HepG2 (cell line): ENCODE data around the gene JMJD4. TPM values are rescaled to one million over a fixed set of nuclear protein-coding genes. Genes with fewer than 3 reads are reported as not detected.
"Not testable (repeated sequence)": the region's sequence is repeated elsewhere in the genome, so short reads cannot be mapped to it uniquely, and the experiment has no call there.

Experiments used
- ATAC-seq: fragments of 200-7000 bp; cut with Tn5 transposase; 3 replicates; pipeline ENCODE4 v1.9.1; 2020; ENCODE audit warnings: mild to moderate bottlenecking, moderate library complexity
- BruUV-seq: library from RNA; stranded (reverse); fragments of 400-500 nt; replicated peaks from 2 replicates; lab custom pipeline; 2021; lab: Mats Ljungman, UMichigan
- CTCF ChIA-PET: fragments of 300-600 bp; formaldehyde crosslinking; extraction: SDS; loops from one replicate; lab custom pipeline; 2021; ENCODE audit warnings: low total read pairs, inconsistent platforms, low intra/inter-chr PET ratio; lab: Yijun Ruan, JAX
- POLR2A ChIA-PET: fragments of 350-600 bp; sonication (Branson Sonifier 250); formaldehyde crosslinking; loops from one replicate; lab custom pipeline; 2020; ENCODE audit warnings: antibody characterized with exemption, inconsistent platforms; lab: Yijun Ruan, JAX
- DNase-seq: peaks from one replicate; pipeline ENCODE4 v3.0.0-alpha.2; 2015; ENCODE audit warnings: low spot score
- FAIRE-seq: peaks from 3 replicates; lab custom pipeline; 2011; peaks lifted over from hg19 to GRCh38; lab: Jason Lieb, UNC
- H2AFZ ChIP-seq: one replicate; pipeline ENCODE4 v1.6.1; 2011; ENCODE audit warnings: low read length, inconsistent platforms
- H3K27ac ChIP-seq: fragments of 300-600 bp; 3 replicates; pipeline ENCODE4 v1.8.0; 2011; ENCODE audit warnings: mixed run types, mild to moderate bottlenecking, mixed read lengths, low read length, inconsistent platforms; ENCODE audit not compliant: insufficient read depth; ENCODE audit errors: extremely low read length
- H3K27me3 ChIP-seq, 2 experiments: fragments of 200-600 bp in 1 of 2; 2 replicates in 1 of 2; 3 replicates in 1 of 2; pipeline versions ENCODE4 v1.6.0 to v1.8.0; 2011; ENCODE audit warnings: low read length in 2 of 2, mild to moderate bottlenecking in 2 of 2, moderate library complexity in 2 of 2, inconsistent platforms in 1 of 2; ENCODE audit not compliant: insufficient read depth in 2 of 2, control insufficient read depth in 1 of 2
- H3K36me3 ChIP-seq, 2 experiments: fragments of 200-600 bp in 1 of 2; replicated peaks in 1 of 2; 2 replicates in 1 of 2; 3 replicates in 1 of 2; pipeline versions ENCODE4 v1.5.1 to v1.8.0; 2011; ENCODE audit warnings: low read length in 2 of 2, inconsistent platforms in 1 of 2; ENCODE audit not compliant: insufficient read depth in 2 of 2, control insufficient read depth in 1 of 2
- H3K4me1 ChIP-seq: 2 replicates; pipeline ENCODE4 v1.5.1; 2012; ENCODE audit warnings: low read length, inconsistent platforms; ENCODE audit not compliant: insufficient read depth
- H3K4me2 ChIP-seq: 2 replicates; pipeline ENCODE4 v1.6.0; 2011; ENCODE audit warnings: low read depth, low read length, inconsistent platforms
- H3K4me3 ChIP-seq, 3 experiments: fragments of 200-600 bp in 1 of 3; sonication (generic), shearing (Covaris generic) in 1 of 3; replicated peaks in 1 of 3; 2 replicates each; pipeline ENCODE4 v1.5.1; 2011 to 2016; ENCODE audit warnings: low read length in 3 of 3, inconsistent platforms in 2 of 3, low read depth in 2 of 3, mild to moderate bottlenecking in 2 of 3, control low read depth in 1 of 3, mixed read lengths in 1 of 3; ENCODE audit not compliant: insufficient read depth in 1 of 3
- H3K79me2 ChIP-seq: one replicate; pipeline ENCODE4 v1.6.1; 2011; ENCODE audit warnings: low read length, inconsistent platforms; ENCODE audit not compliant: insufficient read depth
- H3K9ac ChIP-seq: 2 replicates; pipeline ENCODE4 v1.6.0; 2011; ENCODE audit warnings: mild to moderate bottlenecking, low read depth, low read length, inconsistent platforms; ENCODE audit not compliant: insufficient read depth
- H3K9me3 ChIP-seq: 2 replicates; pipeline ENCODE4 v1.5.1; 2012; ENCODE audit warnings: mild to moderate bottlenecking, low read length
- H4K20me1 ChIP-seq: 2 replicates; pipeline ENCODE4 v1.6.0; 2011; ENCODE audit warnings: inconsistent platforms, mild to moderate bottlenecking, low read length, moderate library complexity; ENCODE audit not compliant: insufficient read depth
- FOXA1 ChIP-seq, 2 experiments: fragments of 450-650 bp in 1 of 2; sonication (generic) in 1 of 2; formaldehyde crosslinking in 1 of 2; IDR thresholded peaks; 2 replicates each; pipeline versions ENCODE4 v1.4.0 to v1.6.1; 2016 to 2020; ENCODE audit warnings: missing genetic modification reagents in 1 of 2
- SMC3 ChIP-seq: IDR thresholded peaks from 2 replicates; pipeline ENCODE4 v1.6.1; 2011; ENCODE audit warnings: low read length, improper control_type of control experiment
- ZNF616 ChIP-seq: sonication (generic); formaldehyde crosslinking; IDR thresholded peaks from 2 replicates; pipeline ENCODE4 v1.5.0; 2020; ENCODE audit warnings: low read depth, mild to moderate bottlenecking, missing genetic modification reagents
- ZSCAN21 ChIP-seq: sonication (generic); formaldehyde crosslinking; IDR thresholded peaks from 2 replicates; pipeline ENCODE4 v1.8.0; 2022; ENCODE audit warnings: mild to moderate bottlenecking, missing genetic modification reagents, moderate library complexity, borderline replicate concordance
- WGBS: methylation state at CpG from one replicate; pipeline ENCODE4 v1.1.6; 2017; ENCODE audit warnings: low lambda C conversion rate; 5-methylcytosine and 5-hydroxymethylcytosine counted together
- in situ Hi-C: cut with HindIII; loops from 2 replicates; pipeline ENCODE4 v1.10.0; 2017; ENCODE audit warnings: low pct_unique_long_range_greater_than_20kb; ENCODE audit not compliant: extremely low pct_ligation_motif_present
- intact Hi-C: fragments of 100-400 bp; cut with micrococcal nuclease; formaldehyde crosslinking; loops from one replicate; pipeline ENCODE4 v1.10.0; 2022; ENCODE audit not compliant: unreplicated experiment
- polyA plus RNA-seq, 8 experiments: library from polyadenylated mRNA; depleted of rRNA in 3 of 8; stranded (reverse) in 7 of 8; unstranded in 1 of 8; fragments of >200 nt; fragmentation: Illumina TruSeq in 4 of 8; extraction: Trizol in 4 of 8; gene quantifications; 2 replicates each; pipeline versions ENCODE4 v1.2.1 to v1.2.3, GENCODE V29; 2011 to 2016; ENCODE audit warnings: low read depth in 4 of 8, missing spikeins in 1 of 8, mixed read lengths in 1 of 8; ENCODE audit not compliant: insufficient read depth in 1 of 8
- total RNA-seq, 5 experiments: library from RNA; depleted of rRNA; stranded (reverse); fragments of >200 nt; fragmentation: Illumina TruSeq; extraction: Trizol; gene quantifications; 2 replicates each; pipeline ENCODE4 v1.2.3, GENCODE V29; 2016; ENCODE audit warnings: low read depth in 1 of 5
- TF ChIP-seq, protein P1 (sequence below): sonication (generic); formaldehyde crosslinking; IDR thresholded peaks from 2 replicates; pipeline ENCODE4 v1.5.0; 2020; ENCODE audit warnings: missing genetic modification reagents
- TF ChIP-seq, protein P2 (sequence below): IDR thresholded peaks from 2 replicates; pipeline ENCODE4 v1.4.0; 2020; ENCODE audit warnings: mild to moderate bottlenecking, missing genetic modification reagents
- TF ChIP-seq, protein P3 (sequence below): sonication (generic); formaldehyde crosslinking; IDR thresholded peaks from 2 replicates; pipeline ENCODE4 v1.5.0; 2020; ENCODE audit warnings: missing genetic modification reagents, mild to moderate bottlenecking, borderline replicate concordance
- TF ChIP-seq, protein P4 (sequence below): sonication (generic); formaldehyde crosslinking; IDR thresholded peaks from 2 replicates; pipeline ENCODE4 v1.4.0; 2020; ENCODE audit warnings: missing genetic modification reagents

Gene JMJD4
- total and polyA plus RNA-seq, 2 of the 13 experiments (the other 11 are each of a cell fraction or from before 2014, with no cell fraction given): 10.2 to 29.0 TPM

DNA sequence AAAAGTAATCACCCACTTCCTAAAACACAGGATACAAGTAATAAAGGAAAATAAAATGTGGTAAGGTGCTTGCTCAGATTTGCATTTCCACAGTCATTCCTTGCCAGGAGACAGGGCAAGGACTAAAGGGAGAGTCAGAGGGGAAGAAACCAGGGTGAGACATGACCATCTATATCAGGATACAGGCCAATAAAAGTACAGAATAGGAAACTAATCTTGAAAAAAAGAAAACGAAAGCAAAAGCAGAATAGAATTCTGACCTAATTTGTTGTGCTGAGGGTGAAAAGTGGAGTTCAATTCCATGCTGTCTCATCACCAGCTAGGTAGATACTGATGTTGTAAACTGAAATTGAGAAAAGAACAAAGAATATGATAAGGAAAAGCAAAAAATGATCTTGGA is 27.3 kb downstream of the JMJD4 start:
- no TSS peak for BruUV-seq
- TF ChIP-seq SMC3 (no peak), ZNF616 (no peak), ZSCAN21 (no peak), FOXA1 (IDR thresholded peaks at IDR 0.05) (no peak), FOXA1 (CRISPR knock-in tag; IDR thresholded peaks at IDR 0.05) (no peak)
- TF ChIP-seq, protein P1, sequence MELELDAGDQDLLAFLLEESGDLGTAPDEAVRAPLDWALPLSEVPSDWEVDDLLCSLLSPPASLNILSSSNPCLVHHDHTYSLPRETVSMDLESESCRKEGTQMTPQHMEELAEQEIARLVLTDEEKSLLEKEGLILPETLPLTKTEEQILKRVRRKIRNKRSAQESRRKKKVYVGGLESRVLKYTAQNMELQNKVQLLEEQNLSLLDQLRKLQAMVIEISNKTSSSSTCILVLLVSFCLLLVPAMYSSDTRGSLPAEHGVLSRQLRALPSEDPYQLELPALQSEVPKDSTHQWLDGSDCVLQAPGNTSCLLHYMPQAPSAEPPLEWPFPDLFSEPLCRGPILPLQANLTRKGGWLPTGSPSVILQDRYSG (CRISPR knock-in tag): no peak
- TF ChIP-seq, protein P2, sequence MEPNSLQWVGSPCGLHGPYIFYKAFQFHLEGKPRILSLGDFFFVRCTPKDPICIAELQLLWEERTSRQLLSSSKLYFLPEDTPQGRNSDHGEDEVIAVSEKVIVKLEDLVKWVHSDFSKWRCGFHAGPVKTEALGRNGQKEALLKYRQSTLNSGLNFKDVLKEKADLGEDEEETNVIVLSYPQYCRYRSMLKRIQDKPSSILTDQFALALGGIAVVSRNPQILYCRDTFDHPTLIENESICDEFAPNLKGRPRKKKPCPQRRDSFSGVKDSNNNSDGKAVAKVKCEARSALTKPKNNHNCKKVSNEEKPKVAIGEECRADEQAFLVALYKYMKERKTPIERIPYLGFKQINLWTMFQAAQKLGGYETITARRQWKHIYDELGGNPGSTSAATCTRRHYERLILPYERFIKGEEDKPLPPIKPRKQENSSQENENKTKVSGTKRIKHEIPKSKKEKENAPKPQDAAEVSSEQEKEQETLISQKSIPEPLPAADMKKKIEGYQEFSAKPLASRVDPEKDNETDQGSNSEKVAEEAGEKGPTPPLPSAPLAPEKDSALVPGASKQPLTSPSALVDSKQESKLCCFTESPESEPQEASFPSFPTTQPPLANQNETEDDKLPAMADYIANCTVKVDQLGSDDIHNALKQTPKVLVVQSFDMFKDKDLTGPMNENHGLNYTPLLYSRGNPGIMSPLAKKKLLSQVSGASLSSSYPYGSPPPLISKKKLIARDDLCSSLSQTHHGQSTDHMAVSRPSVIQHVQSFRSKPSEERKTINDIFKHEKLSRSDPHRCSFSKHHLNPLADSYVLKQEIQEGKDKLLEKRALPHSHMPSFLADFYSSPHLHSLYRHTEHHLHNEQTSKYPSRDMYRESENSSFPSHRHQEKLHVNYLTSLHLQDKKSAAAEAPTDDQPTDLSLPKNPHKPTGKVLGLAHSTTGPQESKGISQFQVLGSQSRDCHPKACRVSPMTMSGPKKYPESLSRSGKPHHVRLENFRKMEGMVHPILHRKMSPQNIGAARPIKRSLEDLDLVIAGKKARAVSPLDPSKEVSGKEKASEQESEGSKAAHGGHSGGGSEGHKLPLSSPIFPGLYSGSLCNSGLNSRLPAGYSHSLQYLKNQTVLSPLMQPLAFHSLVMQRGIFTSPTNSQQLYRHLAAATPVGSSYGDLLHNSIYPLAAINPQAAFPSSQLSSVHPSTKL (CRISPR knock-in tag): no peak
- TF ChIP-seq, protein P3, sequence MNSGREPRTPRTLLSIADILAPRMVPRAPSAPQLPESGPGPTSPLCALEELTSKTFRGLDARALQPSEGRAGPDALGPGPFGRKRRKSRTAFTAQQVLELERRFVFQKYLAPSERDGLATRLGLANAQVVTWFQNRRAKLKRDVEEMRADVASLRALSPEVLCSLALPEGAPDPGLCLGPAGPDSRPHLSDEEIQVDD (CRISPR knock-in tag): no peak
- TF ChIP-seq, protein P4, sequence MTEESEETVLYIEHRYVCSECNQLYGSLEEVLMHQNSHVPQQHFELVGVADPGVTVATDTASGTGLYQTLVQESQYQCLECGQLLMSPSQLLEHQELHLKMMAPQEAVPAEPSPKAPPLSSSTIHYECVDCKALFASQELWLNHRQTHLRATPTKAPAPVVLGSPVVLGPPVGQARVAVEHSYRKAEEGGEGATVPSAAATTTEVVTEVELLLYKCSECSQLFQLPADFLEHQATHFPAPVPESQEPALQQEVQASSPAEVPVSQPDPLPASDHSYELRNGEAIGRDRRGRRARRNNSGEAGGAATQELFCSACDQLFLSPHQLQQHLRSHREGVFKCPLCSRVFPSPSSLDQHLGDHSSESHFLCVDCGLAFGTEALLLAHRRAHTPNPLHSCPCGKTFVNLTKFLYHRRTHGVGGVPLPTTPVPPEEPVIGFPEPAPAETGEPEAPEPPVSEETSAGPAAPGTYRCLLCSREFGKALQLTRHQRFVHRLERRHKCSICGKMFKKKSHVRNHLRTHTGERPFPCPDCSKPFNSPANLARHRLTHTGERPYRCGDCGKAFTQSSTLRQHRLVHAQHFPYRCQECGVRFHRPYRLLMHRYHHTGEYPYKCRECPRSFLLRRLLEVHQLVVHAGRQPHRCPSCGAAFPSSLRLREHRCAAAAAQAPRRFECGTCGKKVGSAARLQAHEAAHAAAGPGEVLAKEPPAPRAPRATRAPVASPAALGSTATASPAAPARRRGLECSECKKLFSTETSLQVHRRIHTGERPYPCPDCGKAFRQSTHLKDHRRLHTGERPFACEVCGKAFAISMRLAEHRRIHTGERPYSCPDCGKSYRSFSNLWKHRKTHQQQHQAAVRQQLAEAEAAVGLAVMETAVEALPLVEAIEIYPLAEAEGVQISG (CRISPR knock-in tag): no peak
- ATAC-seq: no peak
- Histone ChIP-seq H3K36me3 (no peaks in the 10 kb centered on the region), H3K4me1 (no peaks in the 10 kb centered on the region), H3K9me3 (no peaks in the 10 kb centered on the region), H3K27ac (no peak overlapping the region), H3K27me3 (no peaks in the 10 kb centered on the region), H2AFZ (no peak overlapping the region), H3K4me3 (no peak overlapping the region), H4K20me1 (no peaks in the 10 kb centered on the region), H3K4me2 (0 out of 2 replicates have a peak overlapping the region, but pooled peaks have one; percentile 16), H3K9ac (no peak overlapping the region), H3K79me2 (no peaks in the 10 kb centered on the region)
- no peak for DNase-seq
- WGBS: 0% methylated on average over 1 of the region's 1 CpG
- CTCF ChIA-PET: no interaction called here
- no peak for FAIRE-seq
- intact Hi-C loops (no loop called here), in situ Hi-C loops (no loop called here)
- POLR2A ChIA-PET: no interaction called here

DNA sequence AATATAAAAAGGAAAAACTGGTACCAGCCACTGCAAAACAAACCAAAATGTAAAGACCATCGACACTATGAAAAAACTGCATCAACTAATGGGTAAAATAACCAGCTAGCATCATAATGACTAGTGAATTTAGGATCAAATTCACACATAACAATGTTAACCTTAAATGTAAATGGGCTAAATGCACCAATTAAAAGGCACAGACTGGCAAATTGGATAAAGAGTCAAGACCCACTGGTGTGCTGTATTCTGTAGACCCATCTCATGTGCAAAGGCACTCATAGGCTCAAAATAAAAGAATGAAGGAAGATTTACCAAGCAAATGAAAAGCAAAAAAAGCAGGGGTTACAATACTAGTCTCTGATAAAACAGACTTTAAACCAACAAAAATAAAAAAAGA is 33.5 kb downstream of the JMJD4 start:
- H3K4me1 ChIP-seq, H3K36me3 ChIP-seq, POLR2A ChIA-PET, H3K79me2 ChIP-seq, DNase-seq, ATAC-seq, BruUV-seq, in situ Hi-C loops, H3K27me3 ChIP-seq, H3K9ac ChIP-seq, H3K4me2 ChIP-seq, CTCF ChIA-PET, intact Hi-C loops, H4K20me1 ChIP-seq, H3K4me3 ChIP-seq, FAIRE-seq, H3K27ac ChIP-seq, H2AFZ ChIP-seq: not testable (repeated sequence)
- H3K9me3 ChIP-seq: peaks cover 22% of the 10 kb centered on the region
- 7% methylated on average over 1 of the region's 1 CpG for WGBS
